HK-2 (cell line): Measurements from ENCODE around the gene ATP11A.

Experiments
- DNase-seq: peaks from one replicate; pipeline ENCODE4 v3.0.0-alpha.2; 2018; ENCODE audit not compliant: unreplicated experiment

The ATP11A gene

DNA sequence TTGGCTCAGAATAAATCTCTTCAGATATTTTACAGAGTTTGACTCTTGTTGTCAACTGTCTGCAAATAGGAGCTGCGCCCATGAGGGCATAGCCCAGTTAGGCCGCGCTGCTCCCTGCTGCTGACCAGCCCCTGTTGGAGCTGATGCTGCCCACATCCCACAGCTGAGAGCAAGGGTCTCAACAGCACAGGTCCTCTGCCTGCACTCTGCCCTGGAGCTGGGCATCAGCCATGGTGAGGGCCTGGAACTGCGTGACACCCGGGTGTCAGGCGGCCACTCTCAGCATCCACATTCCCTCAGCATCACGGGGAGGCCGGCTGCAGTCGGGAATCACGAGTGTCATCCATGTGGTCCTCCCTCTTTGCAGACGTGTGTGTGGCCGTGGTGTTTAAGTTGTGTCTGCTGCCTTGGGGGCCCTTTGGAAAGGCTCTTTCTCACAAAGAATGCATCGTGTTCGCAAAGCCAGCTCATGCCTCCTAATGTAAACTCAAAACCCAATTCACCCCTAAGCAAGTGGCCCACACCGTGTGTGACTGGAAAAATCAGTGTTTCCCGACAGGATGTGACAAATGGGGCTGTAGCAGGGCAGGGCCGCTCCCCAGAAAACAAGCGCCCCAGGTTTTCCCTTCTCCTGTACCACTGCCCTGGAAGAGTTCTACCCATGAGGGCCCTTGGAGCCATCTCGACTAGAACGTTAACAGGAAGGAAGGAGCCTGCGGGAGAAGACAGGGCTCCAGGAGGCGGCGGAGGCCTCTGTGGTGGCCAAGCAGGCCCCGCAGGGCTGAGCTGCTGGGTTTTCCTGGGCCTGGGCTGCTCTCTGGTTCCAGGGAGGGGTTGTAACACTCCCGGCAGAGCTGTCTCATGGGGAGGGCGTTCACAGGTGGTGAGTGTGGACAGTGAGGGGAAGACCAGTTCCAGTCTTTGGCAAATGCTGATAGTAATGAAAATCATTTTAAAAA lies 20.3 kb downstream of the ATP11A start:
- DNase-seq = no peak

DNA sequence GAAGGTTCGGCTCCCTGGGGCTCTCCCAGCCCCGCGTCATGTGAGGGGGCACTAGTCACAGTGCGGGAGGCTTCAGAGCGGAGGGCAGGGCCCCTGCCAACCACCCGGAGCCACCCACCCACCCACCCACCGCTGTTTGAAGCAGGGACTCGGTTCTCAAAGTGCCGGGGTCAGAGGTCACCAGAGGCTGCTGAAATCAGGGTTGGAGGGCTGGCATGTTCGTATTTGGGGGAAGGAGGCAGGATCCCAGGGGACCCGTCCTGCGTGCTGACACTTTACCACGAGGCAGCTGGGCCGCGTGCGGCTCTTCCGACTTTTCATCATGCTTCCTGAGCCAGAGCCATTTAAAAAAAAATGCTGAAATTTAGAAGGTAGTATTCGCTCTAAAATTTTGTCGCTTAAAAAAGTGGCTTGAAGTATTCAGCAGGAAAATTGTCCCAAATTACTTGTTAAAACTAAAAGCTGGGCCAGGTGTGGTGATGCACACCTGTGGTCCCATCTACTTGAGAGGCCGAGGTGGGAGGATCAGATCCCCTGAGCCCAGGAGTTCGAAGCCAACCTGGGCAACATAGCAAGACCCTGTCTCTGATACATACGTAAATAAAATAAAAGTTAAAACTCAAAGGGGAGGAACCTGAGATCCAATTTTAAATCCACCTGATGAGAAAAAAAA lies 21.2 kb downstream of the ATP11A start:
- no peak for DNase-seq

DNA sequence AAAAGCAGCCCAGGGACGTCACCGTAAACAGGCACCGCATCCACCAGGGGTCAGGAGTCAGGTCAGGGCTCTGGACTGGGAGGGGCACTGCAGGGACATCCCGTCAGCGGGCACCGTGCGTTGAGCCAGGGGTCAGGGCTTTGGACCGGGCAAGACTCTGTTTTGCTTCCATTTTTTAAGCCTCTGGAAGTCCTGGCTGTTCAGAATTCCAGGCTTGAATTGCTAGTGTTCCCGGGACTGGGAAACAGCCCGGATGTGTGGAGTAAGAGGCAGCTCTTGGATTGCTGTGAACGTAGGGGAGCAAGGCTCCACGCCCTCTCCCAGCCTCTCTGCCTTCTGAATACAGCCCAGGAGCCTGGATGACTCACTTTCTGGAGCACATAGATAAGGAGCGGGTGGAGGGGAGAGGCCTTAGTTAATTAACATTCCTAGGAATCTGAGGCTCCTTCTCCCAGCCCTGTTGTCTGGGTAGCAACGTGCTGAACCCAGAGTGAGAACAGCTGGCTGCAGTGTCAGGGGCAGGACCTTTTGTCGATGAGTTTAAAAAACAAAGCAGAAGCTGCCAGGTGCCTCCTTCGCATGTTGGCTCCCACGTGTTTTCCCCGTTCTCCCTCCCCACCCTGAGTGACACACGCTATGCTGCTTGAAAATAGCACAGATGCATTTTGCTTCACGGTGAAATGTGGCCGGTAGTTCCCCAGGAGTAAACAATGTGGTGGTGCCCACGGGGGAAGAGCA lies 21.9 kb downstream of the ATP11A start:
- DNase-seq = peak; percentile 71

DNA sequence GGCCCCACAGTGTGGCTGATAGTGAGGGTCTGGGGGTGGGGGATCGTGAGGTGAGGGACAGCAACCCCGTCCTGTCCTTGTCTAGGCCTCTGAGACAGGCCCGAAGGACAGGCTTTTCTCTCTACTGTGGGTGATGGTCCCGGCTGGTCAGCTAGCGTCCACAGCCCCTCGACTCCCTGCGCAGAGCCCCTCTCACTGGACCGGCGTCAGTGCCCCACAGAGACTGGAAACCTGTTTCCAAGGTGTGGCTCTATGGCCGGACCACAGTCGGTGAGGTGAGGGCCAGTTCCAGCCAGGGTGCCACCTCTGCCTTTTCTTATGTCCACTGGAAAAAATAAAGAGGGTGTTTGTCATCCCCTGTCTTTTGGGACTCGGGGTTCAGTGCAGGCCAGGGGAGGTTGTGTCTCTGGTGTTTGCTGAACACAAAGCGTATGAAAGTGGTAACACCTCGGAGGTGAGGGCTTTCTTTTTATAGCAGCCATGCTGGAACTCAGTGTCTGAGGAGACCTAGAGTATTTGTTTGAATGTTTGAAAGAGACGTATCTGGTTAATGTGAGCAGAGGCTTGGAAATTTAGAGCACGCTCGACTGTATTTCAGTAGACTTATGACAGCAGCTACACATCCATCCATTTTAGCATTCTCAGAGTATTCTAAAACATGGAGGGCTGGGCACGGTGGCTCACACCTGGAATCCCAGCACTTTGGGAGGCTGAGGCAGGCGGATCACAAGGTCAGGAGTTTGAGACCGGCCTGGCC lies 22.8 kb downstream of the ATP11A start:
- no peak for DNase-seq

DNA sequence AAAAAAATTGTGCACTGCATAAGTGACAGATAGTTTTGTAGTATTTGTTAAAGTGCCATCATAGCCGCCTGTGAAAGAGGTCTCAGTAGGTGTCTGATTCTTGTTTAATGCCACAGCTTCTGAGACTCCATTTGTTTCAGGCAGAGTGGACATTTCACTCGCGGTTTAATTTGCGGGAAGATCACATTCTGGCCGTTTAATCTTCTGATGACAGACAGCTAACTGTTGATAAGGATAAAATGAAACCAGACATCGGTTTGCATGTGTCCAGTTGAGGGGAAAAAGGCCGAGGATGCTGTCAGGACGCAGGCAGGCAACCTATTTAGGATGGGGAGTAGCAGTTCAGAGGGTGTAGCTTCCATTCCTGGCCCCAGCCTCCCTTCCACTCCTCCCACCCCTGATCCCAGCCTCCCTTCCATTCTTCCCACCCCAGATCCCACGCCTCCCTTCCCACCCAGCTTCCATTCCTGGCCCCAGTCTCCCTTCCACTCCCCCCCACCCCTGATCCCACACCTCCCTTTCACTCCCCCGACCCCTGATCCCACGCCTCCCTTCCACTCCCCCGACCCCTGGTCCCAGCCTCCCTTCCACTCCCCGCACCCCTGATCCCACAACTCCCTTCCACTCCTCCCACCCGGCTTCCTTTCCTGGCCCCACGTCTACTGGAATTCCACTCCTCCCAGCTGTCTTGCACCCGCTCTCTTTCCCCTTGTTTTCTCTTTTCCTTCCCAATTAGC lies 23.8 kb downstream of the ATP11A start:
- no peak for DNase-seq

DNA sequence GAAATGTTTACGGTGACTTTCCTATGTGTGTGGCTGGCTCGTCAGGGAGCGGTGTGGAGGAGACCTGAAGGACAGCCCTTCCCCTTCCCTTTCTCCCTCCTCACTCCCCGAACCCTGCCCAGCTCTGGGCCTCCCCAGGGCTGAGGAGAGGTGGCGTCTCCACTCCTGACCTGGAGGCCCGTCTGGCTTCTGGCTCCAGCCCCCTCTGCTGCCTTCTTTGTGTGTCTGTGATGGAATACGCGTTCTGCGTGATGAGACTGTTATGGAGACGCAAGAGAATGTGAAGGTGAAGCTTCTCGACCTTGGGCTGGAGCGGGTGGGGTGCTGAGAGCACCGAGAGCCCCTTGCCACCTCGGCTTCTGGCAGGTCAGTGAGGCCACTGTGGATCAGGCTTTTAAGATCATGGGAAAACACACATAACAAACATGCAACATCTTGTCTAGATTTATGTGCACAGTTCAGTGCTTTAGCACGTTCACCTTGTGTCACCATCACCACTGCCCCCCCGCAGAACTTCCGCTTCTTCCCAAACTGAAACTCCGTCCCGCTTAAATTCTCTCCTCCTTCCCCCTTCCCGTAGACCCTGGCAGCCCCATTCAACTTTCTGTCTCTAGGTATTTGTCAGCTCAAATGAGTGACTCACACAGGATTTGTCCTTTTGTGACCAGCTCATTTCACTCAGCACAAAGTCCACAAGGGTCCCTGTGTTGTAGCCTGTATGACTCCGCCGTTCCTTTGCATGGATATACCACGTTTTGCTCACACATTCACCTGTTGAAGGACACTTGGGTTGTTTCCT lies 24.7 kb downstream of the ATP11A start:
- DNase-seq = no peak

DNA sequence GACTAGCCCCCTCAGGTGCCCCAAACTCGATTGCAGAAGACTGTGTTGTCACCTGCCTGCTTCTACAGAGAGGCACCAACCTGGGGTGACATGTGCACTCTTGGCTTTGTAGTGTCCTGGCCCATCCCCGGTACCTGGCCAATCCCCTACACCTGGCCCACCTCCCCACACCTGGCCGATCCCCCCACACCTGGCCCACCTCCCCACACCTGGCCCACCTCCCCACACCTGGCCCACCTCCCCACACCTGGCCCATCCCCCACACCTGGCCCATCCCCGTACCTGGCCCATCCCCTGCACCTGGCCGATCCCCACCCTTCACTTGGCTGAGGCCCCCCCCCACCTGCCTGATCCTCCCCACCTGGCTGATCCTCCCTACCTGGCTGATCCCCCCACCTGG lies 25.4 kb downstream of the ATP11A start:
- no peak for DNase-seq

DNA sequence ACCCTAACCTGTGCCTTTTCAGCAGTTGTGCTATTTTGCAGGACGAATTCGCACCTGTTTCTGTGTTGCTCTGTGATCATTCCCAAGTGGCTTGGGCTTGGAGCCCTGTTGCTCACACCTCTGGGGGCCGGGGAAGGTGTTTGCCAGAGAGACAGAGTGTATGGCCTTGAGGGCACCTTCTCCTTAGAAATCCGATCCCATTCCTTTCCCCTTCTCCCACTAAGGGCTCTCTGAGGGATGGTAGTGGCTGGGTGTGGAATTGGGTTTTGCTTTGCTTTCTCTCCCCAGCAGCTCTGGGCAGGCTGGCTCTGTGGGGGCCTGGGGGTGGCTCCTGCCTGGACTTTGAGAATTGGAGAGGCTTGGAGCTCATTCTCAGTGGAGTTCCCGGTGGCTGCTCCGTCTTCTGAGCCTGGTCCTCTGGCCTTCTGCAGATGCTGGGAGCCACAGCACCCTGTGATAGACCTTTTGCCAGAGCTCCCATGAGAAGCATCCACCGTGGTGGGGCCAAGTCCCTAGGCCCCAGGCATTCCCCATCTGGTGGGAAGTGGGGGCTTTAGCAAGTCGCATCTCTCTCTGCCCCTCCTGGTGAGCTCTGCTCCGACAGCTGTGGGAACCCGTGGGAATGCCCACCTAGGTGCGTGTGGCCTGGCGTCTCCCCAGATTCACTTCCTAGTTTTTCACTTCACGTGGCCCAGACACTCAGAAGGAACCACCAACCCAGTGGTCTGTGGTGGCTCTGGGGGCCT lies 26.1 kb downstream of the ATP11A start:
- DNase-seq = no peak

DNA sequence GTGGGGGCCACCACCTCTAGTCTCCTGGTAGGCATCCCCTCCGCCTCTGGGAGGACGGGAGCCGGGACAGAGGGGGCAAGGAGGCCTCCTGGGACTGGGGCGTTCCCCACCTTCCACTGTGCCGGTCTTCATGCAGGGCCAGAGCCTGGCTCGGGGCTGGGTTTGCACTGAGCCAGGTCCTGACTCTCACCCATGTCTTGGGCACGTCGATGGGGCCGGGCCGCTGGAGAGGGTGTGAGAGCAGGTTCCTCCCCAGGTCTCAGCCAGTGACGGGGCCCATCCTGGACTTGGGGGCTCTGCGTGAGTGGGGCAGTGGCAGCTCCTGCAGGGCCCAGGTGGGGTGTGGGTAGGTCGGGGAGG lies 26.6 kb downstream of the ATP11A start:
- DNase-seq = no peak

DNA sequence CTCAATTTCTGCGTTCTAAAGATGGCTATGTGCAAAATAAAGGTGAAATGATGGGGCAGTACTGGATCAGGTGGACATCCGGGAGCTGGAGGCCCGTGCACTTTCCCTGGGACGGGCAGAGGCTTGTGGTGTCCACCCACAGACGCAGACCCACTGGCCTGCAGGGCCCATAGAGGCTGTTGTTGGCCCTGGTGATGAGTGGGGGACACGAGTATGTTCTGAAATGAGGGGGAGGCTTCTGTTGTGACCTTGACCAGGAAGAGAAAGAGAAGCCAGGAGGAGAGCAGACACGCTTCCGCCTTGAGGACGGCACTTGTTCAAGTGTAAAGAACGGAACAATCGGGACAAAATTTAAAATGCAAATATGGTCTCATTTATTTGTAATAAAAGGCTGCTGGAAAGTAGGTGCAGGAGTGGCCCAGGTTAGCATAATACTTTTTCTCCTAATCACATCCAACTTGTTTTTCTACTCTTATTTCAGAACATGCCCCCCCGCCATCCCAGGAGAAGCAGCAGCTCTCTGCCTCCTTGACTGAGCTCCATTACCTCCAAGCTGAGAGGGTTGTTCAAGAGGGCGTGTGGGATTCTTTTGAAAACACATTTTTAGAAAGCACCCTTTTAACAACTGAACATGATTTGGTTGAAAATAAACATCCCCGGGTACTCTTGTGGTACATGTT lies 27.1 kb downstream of the ATP11A start:
- DNase-seq = no peak

DNA sequence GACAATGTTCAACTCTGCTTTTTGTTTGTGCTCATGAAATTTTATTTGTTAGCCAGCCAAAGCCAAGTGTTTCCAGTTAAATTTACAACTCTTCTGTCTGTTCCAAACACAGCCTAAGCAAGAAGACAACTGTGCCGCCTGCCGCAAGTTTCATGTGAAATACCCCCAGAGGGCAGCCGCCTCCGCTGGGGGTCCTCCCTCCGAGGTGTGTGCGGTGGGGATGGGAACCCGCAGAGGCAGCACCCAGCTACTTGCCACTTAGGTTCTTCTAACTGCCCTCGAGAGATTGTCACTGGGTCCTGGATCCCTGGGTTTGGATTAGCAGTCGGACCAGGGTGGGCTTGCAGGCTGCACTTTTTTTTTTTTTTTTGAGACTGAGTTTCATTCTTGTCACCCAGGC lies 28.5 kb downstream of the ATP11A start:
- no peak for DNase-seq

DNA sequence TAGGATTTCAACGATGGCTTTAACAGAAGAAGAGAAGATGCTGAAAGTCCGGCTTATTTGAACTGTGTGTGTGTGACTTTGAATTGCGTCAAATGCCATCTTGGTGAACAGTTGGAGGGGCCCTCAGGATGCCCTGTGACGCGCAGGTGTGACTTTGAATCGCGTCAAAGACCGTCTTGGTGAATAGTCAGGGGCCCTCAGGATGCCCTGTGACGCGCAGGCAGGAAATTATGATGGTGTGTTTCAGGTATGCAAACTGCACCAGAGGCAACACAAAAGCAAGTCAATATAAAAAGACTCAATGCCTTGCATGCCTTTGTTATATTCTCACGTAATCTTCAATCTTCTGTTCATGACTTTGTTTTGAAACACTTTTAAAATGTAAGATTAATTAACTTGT lies 29.2 kb downstream of the ATP11A start:
- no peak for DNase-seq

DNA sequence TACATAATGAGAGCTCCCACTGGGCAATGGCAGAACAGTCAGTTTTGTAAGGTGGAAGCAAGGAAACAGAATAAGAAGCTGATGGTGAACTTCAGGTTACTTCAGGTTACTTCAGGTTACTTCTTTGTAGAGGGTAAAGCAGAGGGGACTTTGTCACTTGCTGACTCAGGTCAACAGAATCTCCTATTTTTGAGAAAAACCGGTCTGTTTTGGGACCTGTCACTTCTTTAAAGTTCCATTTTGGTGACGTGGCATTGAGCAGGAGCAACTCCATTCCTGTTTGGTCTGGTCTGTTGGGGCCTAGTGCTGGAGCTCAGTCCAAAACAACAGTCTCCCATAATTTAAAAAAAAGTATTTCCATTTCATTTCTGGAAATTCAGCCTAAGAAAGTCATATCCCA lies 29.7 kb downstream of the ATP11A start:
- no peak for DNase-seq

DNA sequence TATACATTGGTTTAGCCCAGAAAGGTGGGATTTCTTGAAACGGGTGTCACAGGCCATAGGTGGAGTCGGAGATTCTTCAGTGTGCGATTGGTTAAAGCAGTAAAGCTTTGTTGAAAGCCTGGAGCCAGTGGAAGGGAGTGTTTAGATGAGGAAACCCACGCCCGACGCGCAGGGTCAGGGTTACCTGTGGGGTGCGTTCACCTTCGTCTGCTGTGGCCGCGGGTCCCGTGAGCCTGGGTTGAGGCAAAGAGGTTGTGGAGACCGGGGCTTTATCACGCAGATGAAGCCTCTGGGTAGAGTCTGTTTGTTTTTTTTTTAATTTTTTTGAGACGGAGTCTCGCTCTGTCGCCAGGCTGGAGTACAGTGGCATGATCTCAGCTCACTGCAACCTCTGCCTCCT lies 30.4 kb downstream of the ATP11A start:
- DNase-seq = no peak

DNA sequence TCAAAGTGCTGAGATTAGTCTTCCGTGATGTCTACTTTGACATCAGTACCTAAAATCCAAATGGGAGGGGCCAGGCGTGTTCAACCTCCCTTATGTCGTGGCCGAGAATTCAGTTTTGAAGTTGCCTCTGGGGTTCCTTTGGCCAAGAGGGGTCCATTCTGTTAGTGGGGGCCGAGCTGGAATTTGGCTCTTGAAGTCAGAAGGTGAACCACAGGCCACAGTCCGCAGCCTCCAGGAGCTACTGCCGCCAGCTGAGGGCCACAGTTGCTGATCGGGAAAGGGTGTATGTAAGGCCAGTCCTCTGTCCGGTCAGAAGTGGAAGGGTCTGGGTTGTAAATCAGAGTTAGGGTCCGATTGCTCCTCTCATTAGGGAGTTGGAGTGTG lies 31.0 kb downstream of the ATP11A start:
- DNase-seq = no peak

DNA sequence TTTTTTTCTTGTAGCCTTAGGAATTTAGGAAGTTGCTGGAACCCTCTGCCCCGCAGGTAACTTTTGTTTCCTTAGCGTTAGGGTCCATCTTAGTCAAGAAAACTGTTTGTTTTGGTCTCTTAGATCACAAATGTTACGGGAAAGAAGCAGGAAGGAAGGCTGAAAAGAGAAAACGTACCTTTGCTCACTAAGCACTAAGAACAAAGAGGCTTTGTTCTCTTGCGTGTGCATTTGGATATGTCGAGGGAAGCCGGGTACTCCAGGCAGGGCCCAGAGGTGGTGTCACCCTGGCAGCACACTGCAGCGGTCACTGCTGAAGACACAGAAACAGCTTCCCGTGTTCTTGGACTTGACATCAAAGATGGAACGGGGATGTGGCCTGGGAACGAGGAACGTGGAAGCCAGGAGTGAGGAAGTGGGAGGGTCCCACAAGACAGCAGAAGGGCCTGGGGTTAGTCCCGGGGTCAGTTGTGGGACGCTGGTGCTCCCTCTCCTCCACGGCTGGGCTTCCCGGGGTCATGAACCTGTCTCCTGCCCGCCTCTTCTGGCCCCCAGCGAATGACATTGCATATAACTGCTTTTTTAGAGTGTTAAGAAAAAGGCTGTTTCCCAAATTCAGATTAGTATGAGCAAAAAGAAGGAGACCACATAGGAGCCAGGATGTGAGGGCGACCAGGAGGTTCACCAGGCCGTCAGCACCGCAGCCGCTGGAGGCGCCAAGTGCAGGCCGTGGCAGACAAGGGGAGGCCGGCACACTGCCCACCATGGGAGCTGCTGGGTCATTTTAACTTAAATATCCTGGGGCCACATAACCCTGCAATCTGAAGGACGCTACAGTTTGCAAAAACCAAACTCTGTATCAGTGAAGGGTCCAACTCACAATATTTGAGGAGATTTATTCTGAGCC lies 31.6 kb downstream of the ATP11A start:
- DNase-seq = no peak

DNA sequence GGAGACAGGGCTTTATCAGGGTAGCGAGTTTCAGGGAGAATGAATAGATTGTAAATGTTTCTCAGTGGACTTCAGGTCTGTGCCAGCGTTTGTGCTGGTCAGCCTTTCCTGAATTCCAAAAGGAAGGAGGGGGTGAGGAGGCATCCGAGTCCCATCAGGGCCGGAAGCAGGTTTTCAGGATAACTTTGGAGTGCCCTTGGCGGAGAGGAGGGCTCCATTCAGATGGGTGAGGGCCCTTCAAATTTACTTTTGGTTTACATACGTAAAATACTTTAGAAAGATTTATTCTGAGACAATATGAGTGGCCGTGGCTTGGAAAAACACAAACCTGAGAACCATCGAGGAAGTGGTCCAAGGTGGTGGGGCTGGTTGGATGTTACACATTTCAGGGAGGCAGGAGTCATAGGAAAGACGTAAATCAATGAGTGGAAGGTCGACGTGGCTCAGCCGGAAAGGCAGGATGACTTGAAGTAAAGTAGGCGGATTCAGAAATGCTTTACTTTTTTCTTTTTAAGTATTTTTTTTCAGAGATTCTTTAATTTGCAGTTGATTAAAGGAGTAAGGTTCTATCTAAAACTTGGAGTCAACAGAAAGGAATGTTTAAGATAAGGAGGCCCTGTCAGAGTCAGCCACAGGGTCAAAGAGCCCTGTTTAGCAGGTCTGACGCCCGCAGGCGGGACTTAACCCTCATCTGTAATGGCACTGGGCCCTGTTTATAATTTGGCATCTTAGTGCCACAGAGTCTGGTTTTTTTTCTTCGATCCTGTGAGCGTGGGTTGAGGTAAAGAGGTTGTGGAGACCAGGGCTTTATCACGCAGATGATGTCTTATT lies 32.8 kb downstream of the ATP11A start:
- peak; percentile 47 for DNase-seq
